ENCODE data around the gene FER. TPM values are rescaled to one million over a fixed set of nuclear protein-coding genes. Genes with fewer than 3 reads are reported as not detected.

The FER gene
- total and polyA plus RNA-seq, 2 of the 8 experiments (the other 6 are each of a cell fraction or from before 2014, with no cell fraction given): 1.3 to 15.8 TPM

- DNase-seq (ENCODE audit: low read depth in 1 of 2, low spot score in 2 of 2): no peak
- no peak overlapping the region for H4K5ac ChIP-seq (ENCODE audit: insufficient read length, low read depth, low read length)
- no peaks in the 10 kb centered on the region for H3K23me2 ChIP-seq (ENCODE audit: low read depth, low read length)
- H2BK12ac ChIP-seq (ENCODE audit: low read depth, low read length): no peak overlapping the region
- H3K79me2 ChIP-seq (ENCODE audit: control insufficient read depth in 1 of 2, insufficient read depth in 2 of 2, low read length in 2 of 2): no peaks in the 10 kb centered on the region
- no peaks in the 10 kb centered on the region for H3K79me1 ChIP-seq (ENCODE audit: low read depth, low read length)
- no peak overlapping the region for H3K4ac ChIP-seq (replicated peaks; ENCODE audit: insufficient read length, low read depth, low read length)
- H2BK5ac ChIP-seq (ENCODE audit: low read depth, low read length): no peak overlapping the region
- no peak overlapping the region; the same call in 1 of the 2 replicates for H2AFZ ChIP-seq (ENCODE audit: low read length)
- H4K91ac ChIP-seq (replicated peaks; ENCODE audit: insufficient read length, low read length): no peak overlapping the region
- no peak overlapping the region for H3K23ac ChIP-seq (ENCODE audit: insufficient read length)
- H3K9ac ChIP-seq (replicated peaks in 1 of 4; ENCODE audit: extremely low read depth in 1 of 4, low read depth in 3 of 4, low read length in 3 of 4): no peak overlapping the region
- H3K4me3 ChIP-seq (ENCODE audit: extremely low read depth in 1 of 4, insufficient read depth in 2 of 4, low read depth in 3 of 4, low read length in 4 of 4): no peak overlapping the region
- no peaks in the 10 kb centered on the region for H4K20me1 ChIP-seq (replicated peaks in 1 of 2; ENCODE audit: control insufficient read depth in 1 of 2, insufficient read depth in 2 of 2, low read length in 2 of 2)
- H2BK15ac ChIP-seq (ENCODE audit: low read length): no peak overlapping the region
- H3K36me3 ChIP-seq (ENCODE audit: control insufficient read depth in 2 of 4, insufficient read depth in 4 of 4, low read length in 3 of 4): no peaks in the 10 kb centered on the region
- H4K8ac ChIP-seq (ENCODE audit: extremely low read depth, insufficient read depth, low read length): no peak overlapping the region
- H3K27ac ChIP-seq (ENCODE audit: low read depth, low read length): no peak overlapping the region
- H2BK120ac ChIP-seq (replicated peaks; ENCODE audit: low read depth, low read length): no peak overlapping the region
- H3K4me2 ChIP-seq (ENCODE audit: insufficient read depth in 1 of 2, low read depth in 2 of 2, low read length in 2 of 2): no peak overlapping the region
- H2AK5ac ChIP-seq (ENCODE audit: low read depth, low read length): no peak overlapping the region
- H3K56ac ChIP-seq (replicated peaks; ENCODE audit: insufficient read length, low read depth, low read length): no peak overlapping the region
- H2BK20ac ChIP-seq (ENCODE audit: low read length): no peak overlapping the region
- no peak overlapping the region for H3K14ac ChIP-seq (ENCODE audit: insufficient read length)
- FAIRE-seq: no peak
- H3K9me3 ChIP-seq (ENCODE audit: insufficient read depth in 2 of 2, low read depth in 1 of 2, low read length in 1 of 2): no peaks in the 10 kb centered on the region
- 87% methylated on average over 7 of the region's 7 CpGs; no CpG with 5 or more reads in 1 of the 2 experiments for WGBS, 2 experiments (ENCODE audit: extremely low coverage in 1 of 2, insufficient coverage in 1 of 2, insufficient read length in 1 of 2, insufficient replicate concordance in 2 of 2, low coverage in 1 of 2, low lambda C conversion rate in 2 of 2, missing lambda C conversion rate in 1 of 2)
- no peaks in the 10 kb centered on the region for H3K27me3 ChIP-seq (replicated peaks in 1 of 4; ENCODE audit: control insufficient read depth in 3 of 4, extremely low read depth in 1 of 4, insufficient read depth in 3 of 4, low read length in 3 of 4)
- ChIA-PET POLR2A (ENCODE audit: partially characterized antibody) (interaction anchor here (1.3 to 1.4 kb wide), 2 partner anchors 9 to 11 kb away, joined by 5 to 8 read pairs; no protein-coding TSS in a partner anchor), CTCF (ENCODE audit: partially characterized antibody) (no interaction called here)
- no peak overlapping the region for H3K18ac ChIP-seq (ENCODE audit: extremely low read depth, low read length)
- H3K4me1 ChIP-seq (replicated peaks in 1 of 4; ENCODE audit: control insufficient read depth in 3 of 4, insufficient read depth in 4 of 4, low read length in 3 of 4): no peaks in the 10 kb centered on the region
- TF ChIP-seq KDM5A (IDR thresholded peaks at IDR 0.05; ENCODE audit: low read length) (no peak), HDAC2 (IDR thresholded peaks at IDR 0.05; ENCODE audit: borderline replicate concordance in 1 of 2, low read depth in 2 of 2, low read length in 2 of 2) (no peak), SIN3A (conservative IDR thresholded peaks at IDR 0.05 in 1 of 2, IDR thresholded peaks at IDR 0.05 in 1 of 2; ENCODE audit: low read depth in 1 of 2, low read length in 2 of 2) (no peak), CTBP2 (IDR thresholded peaks at IDR 0.05; ENCODE audit: borderline replicate concordance, insufficient read depth, insufficient read length, low read length) (no peak), POLR2A (IDR thresholded peaks at IDR 0.05; ENCODE audit: control extremely low read depth in 1 of 2, low read depth in 2 of 2, low read length in 2 of 2) (no peak), KDM4A (IDR thresholded peaks at IDR 0.05; ENCODE audit: low read depth, low read length, severe bottlenecking) (no peak), SAP30 (IDR thresholded peaks at IDR 0.05; ENCODE audit: insufficient read depth, insufficient replicate concordance, low read length) (no peak), KDM1A (IDR thresholded peaks at IDR 0.05; ENCODE audit: borderline replicate concordance, low read length) (no peak), GABPA (IDR thresholded peaks at IDR 0.05; ENCODE audit: borderline replicate concordance, insufficient read depth, low read length) (no peak), CBX5 (IDR thresholded peaks at IDR 0.05; ENCODE audit: low read depth, low read length) (no peak), CHD2 (IDR thresholded peaks at IDR 0.05; ENCODE audit: low read length) (no peak), RFX5 (IDR thresholded peaks at IDR 0.05; ENCODE audit: borderline replicate concordance, low read depth, low read length) (no peak), CREB1 (IDR thresholded peaks at IDR 0.05) (no peak), JUN (IDR thresholded peaks at IDR 0.05; ENCODE audit: low read depth, low read length) (no peak), BACH1 (IDR thresholded peaks at IDR 0.05; ENCODE audit: low read length) (no peak)
Observed at GRCh38 chr5:108736855-108737254, 10.8 kb upstream of the FER start.
